Esophagus muscularis mucosa (tissue), 4 donors: ENCODE data around the gene LCP2. TPM values are rescaled to one million over a fixed set of nuclear protein-coding genes. Genes with fewer than 3 reads are reported as not detected.

Experiments
- DNase-seq: peaks from one replicate; pipeline ENCODE4 v3.0.0-alpha.2; 2017; ENCODE audit errors: extremely low spot score
- H3K27ac ChIP-seq, 4 donors: fragments of 200-600 bp; sonication (generic); replicated peaks in 1 of 4; 1 replicate in 3 of 4; 2 replicates in 1 of 4; pipeline ENCODE4 v1.5.1; 2016 to 2019; ENCODE audit warnings: mild to moderate bottlenecking in 1 of 4
- H3K27me3 ChIP-seq, 4 donors: fragments of 200-600 bp; sonication (generic); one replicate each; pipeline versions ENCODE4 v1.5.1 to v1.6.0; 2016 to 2019
- H3K36me3 ChIP-seq, 4 donors: fragments of 200-600 bp; sonication (generic); one replicate each; pipeline ENCODE4 v1.5.1; 2016 to 2019
- H3K4me1 ChIP-seq, 4 donors: fragments of 200-600 bp; sonication (generic); one replicate each; pipeline ENCODE4 v1.5.1; 2016 to 2019
- H3K4me3 ChIP-seq, 4 donors: fragments of 200-600 bp; sonication (generic); 1 replicate in 2 of 4; 2 replicates in 2 of 4; pipeline ENCODE4 v1.5.1; 2016 to 2019; ENCODE audit warnings: mild to moderate bottlenecking in 4 of 4, moderate library complexity in 1 of 4
- H3K9me3 ChIP-seq, 4 donors: fragments of 200-600 bp; sonication (generic); 1 replicate in 3 of 4; 2 replicates in 1 of 4; pipeline ENCODE4 v1.5.1; 2016 to 2019
- EP300 ChIP-seq: sonication (generic); formaldehyde crosslinking; IDR thresholded peaks from one replicate; pipeline ENCODE4 v1.6.1; 2017; ENCODE audit warnings: antibody characterized with exemption
- POLR2A ChIP-seq: fragments of 450-650 bp; IDR thresholded peaks from one replicate; pipeline ENCODE4 v1.6.1; 2017; ENCODE audit warnings: antibody characterized with exemption, moderate library complexity, mild to moderate bottlenecking, low read depth
- POLR2AphosphoS5 ChIP-seq, 2 donors: sonication (generic); formaldehyde crosslinking; IDR thresholded peaks; one replicate each; pipeline ENCODE4 v1.6.1; 2017; ENCODE audit warnings: antibody characterized with exemption in 2 of 2
- WGBS: methylation state at CpG from one replicate; pipeline ENCODE4 v1.1.5; 2018; 5-methylcytosine and 5-hydroxymethylcytosine counted together
- intact Hi-C: fragments of 100-400 bp; cut with DNase I; formaldehyde crosslinking; loops from one replicate; pipeline ENCODE4 v1.15.1; 2023
- total RNA-seq, 4 donors: library from RNA; depleted of rRNA; stranded (reverse); fragments of >200 nt; gene quantifications; one replicate each; pipeline versions ENCODE4 v1.1.0 to v1.2.1, GENCODE V29; 2016
- TF ChIP-seq, protein P1 (sequence below), 3 experiments: fragments of 200-600 bp in 2 of 3; fragments of 450-650 bp in 1 of 3; sonication (generic) in 2 of 3; IDR thresholded peaks; one replicate each; pipeline ENCODE4 v1.5.1; 2017 to 2019; ENCODE audit warnings: antibody characterized with exemption in 3 of 3, mild to moderate bottlenecking in 2 of 3, moderate library complexity in 1 of 3

Gene LCP2
- total RNA-seq, 4 donors from 2014 or later, result 6.8 to 20.4 (median 9.0) TPM

DNA sequence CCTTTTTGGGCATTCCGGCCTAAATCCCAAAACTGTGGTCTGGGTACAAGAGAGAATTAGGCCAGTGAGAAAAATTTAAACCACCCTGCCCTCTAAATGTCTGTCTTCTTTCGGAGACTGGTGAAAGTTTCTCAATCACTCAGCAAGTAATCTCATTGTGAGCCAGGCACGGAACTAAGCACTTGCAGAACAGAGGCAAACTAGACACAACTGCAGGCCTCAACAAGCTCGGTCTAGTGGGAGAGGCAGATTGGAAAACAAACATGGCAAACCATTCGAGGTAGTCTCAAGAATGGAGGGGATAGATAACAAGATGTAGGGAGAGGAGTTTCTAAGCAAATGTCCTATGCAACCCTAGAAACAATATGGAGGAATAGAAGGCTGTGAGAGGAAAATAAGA is 73.7 kb downstream of the LCP2 start:
- Histone ChIP-seq H3K4me3 (no peak overlapping the region), H3K27me3 (no peaks in the 10 kb centered on the region), H3K9me3 (no peaks in the 10 kb centered on the region), H3K4me1 (peaks cover 0 to 57% (median 42%) of the 10 kb centered on the region in 4 donors), H3K36me3 (no peaks in the 10 kb centered on the region), H3K27ac (no peak overlapping the region)
- DNase-seq, result no peak
- WGBS, result 88% methylated on average over 5 of the region's 5 CpGs
- intact Hi-C loops, result loop anchor here (1.0 kb wide), 1 partner anchor 197 kb away; no protein-coding TSS in a partner anchor
- TF ChIP-seq POLR2A, result no peak
- TF ChIP-seq EP300, result no peak
- no peak for TF ChIP-seq POLR2AphosphoS5 (IDR thresholded peaks at IDR 0.05)
- TF ChIP-seq, protein P1, sequence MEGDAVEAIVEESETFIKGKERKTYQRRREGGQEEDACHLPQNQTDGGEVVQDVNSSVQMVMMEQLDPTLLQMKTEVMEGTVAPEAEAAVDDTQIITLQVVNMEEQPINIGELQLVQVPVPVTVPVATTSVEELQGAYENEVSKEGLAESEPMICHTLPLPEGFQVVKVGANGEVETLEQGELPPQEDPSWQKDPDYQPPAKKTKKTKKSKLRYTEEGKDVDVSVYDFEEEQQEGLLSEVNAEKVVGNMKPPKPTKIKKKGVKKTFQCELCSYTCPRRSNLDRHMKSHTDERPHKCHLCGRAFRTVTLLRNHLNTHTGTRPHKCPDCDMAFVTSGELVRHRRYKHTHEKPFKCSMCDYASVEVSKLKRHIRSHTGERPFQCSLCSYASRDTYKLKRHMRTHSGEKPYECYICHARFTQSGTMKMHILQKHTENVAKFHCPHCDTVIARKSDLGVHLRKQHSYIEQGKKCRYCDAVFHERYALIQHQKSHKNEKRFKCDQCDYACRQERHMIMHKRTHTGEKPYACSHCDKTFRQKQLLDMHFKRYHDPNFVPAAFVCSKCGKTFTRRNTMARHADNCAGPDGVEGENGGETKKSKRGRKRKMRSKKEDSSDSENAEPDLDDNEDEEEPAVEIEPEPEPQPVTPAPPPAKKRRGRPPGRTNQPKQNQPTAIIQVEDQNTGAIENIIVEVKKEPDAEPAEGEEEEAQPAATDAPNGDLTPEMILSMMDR (IDR thresholded peaks at IDR 0.05), result no peak

DNA sequence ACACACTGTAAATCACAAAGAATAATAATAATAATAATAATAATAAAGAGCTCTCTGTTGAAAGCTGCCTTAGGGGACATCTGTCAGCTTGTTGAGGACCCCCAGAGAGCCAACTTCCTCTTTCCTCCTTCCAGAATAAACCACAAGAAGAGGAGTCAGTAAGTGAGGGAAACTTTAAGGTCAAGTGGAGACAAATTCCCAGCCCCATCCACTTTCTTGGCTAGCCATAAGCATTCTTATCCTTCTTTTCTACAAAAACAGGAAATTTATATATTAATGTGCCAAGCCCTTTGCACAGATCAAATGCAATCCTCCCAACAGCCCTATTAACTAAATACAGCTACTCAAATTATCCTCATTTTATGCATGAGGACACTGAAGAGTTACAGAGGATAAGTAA is 74.2 kb downstream of the LCP2 start:
- no peak overlapping the region for H3K27ac ChIP-seq
- intact Hi-C loops, result no loop called here
- TF ChIP-seq, protein P1 (IDR thresholded peaks at IDR 0.05), result no peak
- TF ChIP-seq EP300, result no peak
- no peak for TF ChIP-seq POLR2A
- TF ChIP-seq POLR2AphosphoS5 (IDR thresholded peaks at IDR 0.05), result no peak
- peaks cover 0 to 56% (median 40%) of the 10 kb centered on the region in 4 donors for H3K4me1 ChIP-seq
- H3K9me3 ChIP-seq, result no peaks in the 10 kb centered on the region
- DNase-seq, result no peak
- H3K27me3 ChIP-seq, result no peaks in the 10 kb centered on the region
- H3K36me3 ChIP-seq, result no peaks in the 10 kb centered on the region
- H3K4me3 ChIP-seq, result no peak overlapping the region

DNA sequence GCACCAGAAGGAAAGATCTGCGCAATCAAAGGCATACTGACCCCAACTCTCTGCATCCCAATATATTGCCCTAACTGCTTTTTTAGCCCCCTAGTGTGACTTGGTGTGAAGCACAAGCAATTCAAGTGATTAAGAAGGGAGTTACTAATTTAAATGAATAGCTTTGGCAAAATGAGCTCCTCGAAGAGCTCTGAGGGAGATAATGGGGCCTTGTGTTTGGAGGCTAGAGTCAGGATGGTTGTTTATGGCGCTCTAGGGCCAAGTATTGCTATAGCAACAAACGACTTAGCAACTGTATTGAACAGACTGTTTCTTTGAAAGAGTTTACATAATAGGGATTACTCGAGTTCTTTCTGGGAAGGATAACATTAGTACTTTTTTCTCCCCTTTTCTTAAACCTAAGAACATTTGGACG is 76.2 kb downstream of the LCP2 start:
- intact Hi-C loops, result no loop called here
- no peaks in the 10 kb centered on the region for H3K9me3 ChIP-seq
- no peak for DNase-seq
- H3K27me3 ChIP-seq, result no peaks in the 10 kb centered on the region
- 35% methylated on average over 6 of the region's 6 CpGs for WGBS
- peaks cover 0 to 55% (median 39%) of the 10 kb centered on the region in 4 donors for H3K4me1 ChIP-seq
- H3K27ac ChIP-seq, result peak overlapping the region; percentile 30 to 75 (median 62)
- TF ChIP-seq POLR2A, result no peak
- TF ChIP-seq, protein P1 (IDR thresholded peaks at IDR 0.05), result peak in 1 of 3 experiments; percentile 4
- peak in 1 of 2 donors; percentile 35 for TF ChIP-seq POLR2AphosphoS5 (IDR thresholded peaks at IDR 0.05)
- H3K36me3 ChIP-seq, result no peaks in the 10 kb centered on the region
- H3K4me3 ChIP-seq, result no peak overlapping the region

DNA sequence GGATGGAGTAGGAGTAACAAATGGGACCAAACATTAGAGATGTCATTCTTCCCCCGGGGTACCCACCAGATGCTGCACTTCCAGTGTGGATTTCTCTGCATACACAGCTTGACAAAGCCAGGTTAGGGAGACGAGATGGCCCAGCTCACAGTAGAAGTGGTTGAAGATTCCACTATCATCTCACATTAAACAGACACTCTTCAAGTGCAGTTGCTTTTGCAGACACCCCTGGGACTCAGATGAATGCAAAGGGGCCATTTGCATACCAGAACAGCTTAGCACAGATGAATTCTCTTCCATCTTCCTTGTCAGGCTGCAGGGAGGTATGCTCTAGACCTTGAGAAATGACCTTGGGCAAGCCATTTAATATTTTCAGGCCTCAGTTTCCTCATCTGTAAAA is 77.4 kb downstream of the LCP2 start:
- Histone ChIP-seq H3K9me3 (no peaks in the 10 kb centered on the region), H3K27me3 (no peaks in the 10 kb centered on the region), H3K27ac (no peak overlapping the region), H3K4me3 (no peak overlapping the region), H3K36me3 (no peaks in the 10 kb centered on the region), H3K4me1 (peaks cover 0 to 51% (median 36%) of the 10 kb centered on the region in 4 donors)
- DNase-seq, result no peak
- intact Hi-C loops, result no loop called here
- WGBS, result 88% methylated on average over 1 of the region's 2 CpGs
- no peak for TF ChIP-seq POLR2A
- TF ChIP-seq EP300, result no peak
- no peak for TF ChIP-seq POLR2AphosphoS5 (IDR thresholded peaks at IDR 0.05)
- TF ChIP-seq, protein P1 (IDR thresholded peaks at IDR 0.05), result no peak

DNA sequence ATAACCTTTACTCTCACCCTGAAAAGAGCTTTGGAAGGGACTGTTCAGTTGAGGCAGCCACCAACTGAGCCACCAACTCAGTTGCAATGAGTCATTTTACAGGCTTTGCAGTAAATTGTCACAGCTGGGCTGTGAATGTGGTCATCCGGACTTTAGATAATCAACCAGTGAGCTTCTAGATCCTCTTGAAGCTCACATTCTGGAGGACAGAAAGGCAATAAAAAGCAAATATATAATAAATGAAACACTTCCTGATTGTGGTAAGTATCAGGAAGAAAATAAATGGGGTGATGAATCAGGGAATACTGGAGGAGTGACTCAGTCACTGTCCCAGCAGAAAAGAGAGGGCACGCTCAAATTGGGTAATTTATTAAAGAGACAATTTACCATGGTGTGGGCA is 78.0 kb downstream of the LCP2 start:
- no peaks in the 10 kb centered on the region for H3K27me3 ChIP-seq
- intact Hi-C loops, result no loop called here
- H3K9me3 ChIP-seq, result no peaks in the 10 kb centered on the region
- DNase-seq, result no peak
- TF ChIP-seq POLR2AphosphoS5 (IDR thresholded peaks at IDR 0.05) (no peak), EP300 (no peak), POLR2A (no peak)
- TF ChIP-seq, protein P1 (IDR thresholded peaks at IDR 0.05), result no peak
- H3K36me3 ChIP-seq, result no peaks in the 10 kb centered on the region
- 76% methylated on average over 2 of the region's 2 CpGs for WGBS
- peaks cover 0 to 51% (median 36%) of the 10 kb centered on the region in 4 donors for H3K4me1 ChIP-seq
- no peak overlapping the region for H3K4me3 ChIP-seq
- H3K27ac ChIP-seq, result no peak overlapping the region
